Neural crest cell (in vitro differentiated cells): ENCODE measurements around the gene TCEA2. TPM values are rescaled to one million over a fixed set of nuclear protein-coding genes. Genes with fewer than 3 reads are reported as not detected.

Source experiments
- DNase-seq: peaks from one replicate; pipeline ENCODE4 v3.0.0; 2021; ENCODE audit warnings: low read depth, mixed read lengths, low spot score
- H3K27ac Mint-ChIP-seq: one replicate; pipeline ENCODE4 v1.8.0; 2021; ENCODE audit warnings: mild to moderate bottlenecking, mixed read lengths; ENCODE audit not compliant: unreplicated experiment
- H3K27me3 Mint-ChIP-seq: 2 replicates; pipeline ENCODE4 v1.8.0; 2021; ENCODE audit warnings: low read depth, mild to moderate bottlenecking, mixed read lengths
- H3K36me3 Mint-ChIP-seq: 2 replicates; pipeline ENCODE4 v1.8.0; 2021; ENCODE audit warnings: low read depth, mild to moderate bottlenecking, mixed read lengths
- H3K4me1 Mint-ChIP-seq: 2 replicates; pipeline ENCODE4 v1.8.0; 2021; ENCODE audit warnings: mixed read lengths
- H3K4me3 Mint-ChIP-seq: one replicate; pipeline ENCODE4 v1.8.0; 2021; ENCODE audit warnings: mild to moderate bottlenecking, mixed read lengths
- H3K9me3 Mint-ChIP-seq: 2 replicates; pipeline ENCODE4 v1.8.0; 2021; ENCODE audit warnings: mixed read lengths
- CTCF ChIP-seq: fragments of 200-600 bp; sonication (generic); conservative IDR thresholded peaks from 2 replicates; pipeline ENCODE4 v1.5.0; 2021; ENCODE audit warnings: antibody characterized with exemption, mild to moderate bottlenecking
- total RNA-seq: library from RNA; stranded (reverse); gene quantifications from 2 replicates; pipeline ENCODE4 v1.2.1, GENCODE V29; 2021

TCEA2 gene
- total RNA-seq, 1 donor from 2014 or later: 82.5 TPM

GRCh38 chr20:64075556-64075955 lies 12.6 kb downstream of the TCEA2 start:
- no peak for TF ChIP-seq CTCF
- no peak overlapping the region for H3K27ac Mint-ChIP-seq
- DNase-seq: no peak

GRCh38 chr20:64076061-64076997 lies 13.3 kb downstream of the TCEA2 start:
- no peaks in the 10 kb centered on the region for H3K9me3 Mint-ChIP-seq
- no peak for DNase-seq
- TF ChIP-seq CTCF: no peak
- H3K4me1 Mint-ChIP-seq: peaks cover 17% of the 10 kb centered on the region
- H3K27me3 Mint-ChIP-seq: peaks cover 8% of the 10 kb centered on the region
- no peak overlapping the region for H3K4me3 Mint-ChIP-seq
- H3K36me3 Mint-ChIP-seq: no peaks in the 10 kb centered on the region
- H3K27ac Mint-ChIP-seq: no peak overlapping the region

More at GRCh38 chr20:64075556-64075955, 12.6 kb downstream of the TCEA2 start:
- Mint-ChIP-seq H3K36me3 (no peaks in the 10 kb centered on the region), H3K27me3 (peaks cover 5% of the 10 kb centered on the region), H3K9me3 (no peaks in the 10 kb centered on the region), H3K4me3 (no peak overlapping the region), H3K4me1 (peaks cover 11% of the 10 kb centered on the region)

- Mint-ChIP-seq H3K4me3 (no peak overlapping the region), H3K4me1 (peaks cover 24% of the 10 kb centered on the region), H3K9me3 (no peaks in the 10 kb centered on the region), H3K27me3 (peaks cover 15% of the 10 kb centered on the region), H3K27ac (no peak overlapping the region), H3K36me3 (no peaks in the 10 kb centered on the region)
- no peak for DNase-seq
- TF ChIP-seq CTCF: no peak
Observed at GRCh38 chr20:64077094-64077493, 14.1 kb downstream of the TCEA2 start.

GRCh38 chr20:64077541-64077875 lies 14.5 kb downstream of the TCEA2 start:
- DNase-seq: no peak
- TF ChIP-seq CTCF: no peak
- H3K9me3 Mint-ChIP-seq: no peaks in the 10 kb centered on the region
- no peaks in the 10 kb centered on the region for H3K36me3 Mint-ChIP-seq
- H3K27me3 Mint-ChIP-seq: peaks cover 19% of the 10 kb centered on the region
- peaks cover 26% of the 10 kb centered on the region for H3K4me1 Mint-ChIP-seq
- H3K27ac Mint-ChIP-seq: no peak overlapping the region
- H3K4me3 Mint-ChIP-seq: no peak overlapping the region

- TF ChIP-seq CTCF: no peak
- no peak overlapping the region for H3K4me3 Mint-ChIP-seq
- no peaks in the 10 kb centered on the region for H3K36me3 Mint-ChIP-seq
- no peak for DNase-seq
- peaks cover 26% of the 10 kb centered on the region for H3K4me1 Mint-ChIP-seq
- peaks cover 24% of the 10 kb centered on the region for H3K27me3 Mint-ChIP-seq
- H3K27ac Mint-ChIP-seq: no peak overlapping the region
- H3K9me3 Mint-ChIP-seq: no peaks in the 10 kb centered on the region
Observed at GRCh38 chr20:64077876-64078551, 15.0 kb downstream of the TCEA2 start.
